Fibroblast of the aortic adventitia (primary cell): ENCODE measurements around the gene RNF34. TPM values are rescaled to one million over a fixed set of nuclear protein-coding genes. Genes with fewer than 3 reads are reported as not detected.

ENCODE experiments used
- DNase-seq: peaks from one replicate; pipeline ENCODE4 v3.0.0-alpha.2; 2010; ENCODE audit warnings: low read depth
- H3K4me3 ChIP-seq: 2 replicates; pipeline ENCODE4 v1.5.1; 2011; ENCODE audit warnings: low read depth, mild to moderate bottlenecking, control low read depth, low read length, moderate library complexity
- CTCF ChIP-seq: IDR thresholded peaks from 2 replicates; pipeline ENCODE4 v1.5.1; 2011; ENCODE audit warnings: mild to moderate bottlenecking, low read length, control low read depth, inconsistent platforms; ENCODE audit not compliant: insufficient read depth
- total RNA-seq: library from RNA; depleted of rRNA; stranded (reverse); fragments of >200 nt; gene quantifications from 2 replicates; pipeline ENCODE4 v1.2.3, GENCODE V29; 2012; ENCODE audit warnings: low replicate concordance

Gene RNF34
- total RNA-seq, 1 donor = 36.9 TPM

- H3K4me3 ChIP-seq = no peak overlapping the region
- peak; percentile 12 for DNase-seq
- no peak for TF ChIP-seq CTCF
Measured at GRCh38 chr12:121404734-121405133, 4.8 kb downstream of the RNF34 start.

DNA sequence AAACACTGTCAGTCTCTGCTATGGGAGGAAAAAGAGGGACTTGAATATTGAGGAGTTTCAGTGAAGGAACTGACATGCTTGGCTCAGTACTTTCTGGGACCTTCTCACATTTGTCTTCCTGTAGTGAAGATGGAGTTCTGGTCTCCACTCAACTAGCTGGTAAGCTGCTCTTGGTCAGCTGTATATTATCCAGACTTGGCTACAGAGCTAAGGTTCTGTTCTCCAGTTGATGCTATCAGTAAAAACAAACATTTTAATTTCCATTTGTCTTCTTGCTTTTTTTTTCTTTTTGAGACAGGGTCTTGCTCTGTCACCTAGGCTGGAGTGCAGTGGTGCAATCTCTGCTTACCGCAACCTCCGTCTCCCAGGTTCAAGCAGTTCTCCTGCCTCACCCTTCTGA lies 5.3 kb downstream of the RNF34 start:
- no peak overlapping the region for H3K4me3 ChIP-seq
- TF ChIP-seq CTCF = no peak
- no peak for DNase-seq

GRCh38 chr12:121413917-121414316 lies 14.0 kb downstream of the RNF34 start:
- no peak for DNase-seq
- no peak overlapping the region for H3K4me3 ChIP-seq
- no peak for TF ChIP-seq CTCF

GRCh38 chr12:121417847-121418246 lies 17.9 kb downstream of the RNF34 start:
- TF ChIP-seq CTCF = no peak
- no peak for DNase-seq

DNA sequence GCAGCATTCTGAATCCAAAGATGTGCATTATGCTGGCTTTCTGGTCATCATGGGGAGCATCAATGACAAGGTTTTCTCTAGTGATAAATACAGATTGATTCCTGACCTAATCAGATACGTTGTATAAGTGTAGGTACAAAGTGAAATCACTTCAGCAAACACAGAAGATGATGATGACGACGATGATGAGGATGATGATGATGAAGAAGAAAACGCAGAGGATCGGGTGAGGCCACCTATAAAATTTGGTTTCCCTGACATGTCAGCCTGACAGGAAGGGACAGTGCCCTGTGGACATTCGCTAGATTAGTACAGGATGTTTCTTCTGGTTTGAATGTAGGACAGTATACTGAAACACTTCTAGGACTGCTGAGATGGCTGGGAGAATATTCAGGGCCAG lies 20.2 kb downstream of the RNF34 start:
- no peak for DNase-seq
- no peak overlapping the region for H3K4me3 ChIP-seq
- TF ChIP-seq CTCF = no peak

More at GRCh38 chr12:121417847-121418246, 17.9 kb downstream of the RNF34 start:
- H3K4me3 ChIP-seq = no peak overlapping the region

DNA sequence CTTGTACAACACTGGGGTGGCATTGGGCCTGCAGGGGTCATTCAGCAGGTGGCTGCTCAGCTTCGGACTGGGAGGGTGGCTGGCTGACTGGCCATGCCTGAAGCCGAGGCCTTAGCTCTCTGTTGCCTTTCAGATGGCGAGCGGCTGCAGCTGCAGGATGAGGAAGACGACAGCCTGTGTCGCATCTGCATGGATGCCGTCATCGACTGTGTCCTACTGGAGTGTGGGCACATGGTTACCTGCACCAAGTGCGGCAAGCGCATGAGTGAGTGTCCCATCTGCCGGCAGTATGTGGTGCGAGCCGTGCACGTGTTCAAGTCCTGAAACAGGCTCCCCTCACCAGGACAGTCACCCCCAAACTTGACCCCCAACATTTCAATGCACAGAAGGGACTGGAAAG lies 23.3 kb downstream of the RNF34 start:
- H3K4me3 ChIP-seq = no peak overlapping the region
- DNase-seq = no peak
- TF ChIP-seq CTCF = no peak
